Right ventricle myocardium inferior (tissue), 1 donor: ENCODE data around the gene PRKCZ. TPM values are rescaled to one million over a fixed set of nuclear protein-coding genes. Genes with fewer than 3 reads are reported as not detected.
"Not testable (repeated sequence)": the region's sequence is repeated elsewhere in the genome, so short reads cannot be mapped to it uniquely, and the experiment has no call there.

ENCODE experiments used
- ATAC-seq: fragments of 200-7000 bp; cut with Tn5 transposase; one replicate; pipeline ENCODE4 v1.9.1; 2020; ENCODE audit warnings: mild to moderate bottlenecking, moderate library complexity
- DNase-seq: peaks from one replicate; pipeline ENCODE4 v3.0.0; 2021; ENCODE audit errors: missing footprints
- intact Hi-C: fragments of 100-400 bp; cut with DNase I; formaldehyde crosslinking; loops from one replicate; pipeline ENCODE4 v1.11.0; 2022
- total RNA-seq: library from RNA; stranded (reverse); fragmentation: NEBNext Ultra II Directional; extraction: Animal tissue kit (Norgen Biotek cat#: 25700); gene quantifications from one replicate; pipeline ENCODE4 v1.2.1, GENCODE V29; 2021
- donor health status: DM: no; HTN: yes; CAD: no; lungs with severe emphysema.

The PRKCZ gene
- total RNA-seq, 1 donor from 2014 or later, result 16.4 TPM

- peak; percentile 53 for ATAC-seq
- intact Hi-C loops, DNase-seq: not testable (repeated sequence)
Observed at GRCh38 chr1:2094269-2095158, 44.3 kb downstream of the PRKCZ start.

- intact Hi-C loops, result no loop called here
- DNase-seq, result no peak
- ATAC-seq, result no peak
Observed at GRCh38 chr1:2095394-2095793, 45.2 kb downstream of the PRKCZ start.

GRCh38 chr1:2095981-2096736, 45.9 kb downstream of the PRKCZ start:
- no peak for DNase-seq
- intact Hi-C loops, result no loop called here
- ATAC-seq, result no peak

GRCh38 chr1:2097386-2098300, 47.4 kb downstream of the PRKCZ start:
- intact Hi-C loops, result no loop called here
- no peak for ATAC-seq
- no peak for DNase-seq

- DNase-seq, result peak; percentile 46
- intact Hi-C loops, result no loop called here
- peak; percentile 47 for ATAC-seq
Observed at GRCh38 chr1:2098301-2098698, 48.1 kb downstream of the PRKCZ start.

- intact Hi-C loops, result no loop called here
- ATAC-seq (no peak), DNase-seq (peak; percentile 22)
Observed at GRCh38 chr1:2098839-2099785, 48.9 kb downstream of the PRKCZ start.

- ATAC-seq, result no peak
- peak; percentile 30 for DNase-seq
- intact Hi-C loops, result no loop called here
Observed at GRCh38 chr1:2099886-2100779, 49.9 kb downstream of the PRKCZ start.

GRCh38 chr1:2100780-2101108, 50.5 kb downstream of the PRKCZ start:
- ATAC-seq, result no peak
- intact Hi-C loops, result no loop called here
- DNase-seq, result peak; percentile 16

GRCh38 chr1:2101531-2101930, 51.3 kb downstream of the PRKCZ start:
- intact Hi-C loops, result no loop called here
- no peak for ATAC-seq
- peak; percentile 2 for DNase-seq

- intact Hi-C loops, result no loop called here
- DNase-seq (no peak), ATAC-seq (no peak)
Observed at GRCh38 chr1:2101946-2102345, 51.7 kb downstream of the PRKCZ start.

GRCh38 chr1:2102753-2103152, 52.5 kb downstream of the PRKCZ start:
- intact Hi-C loops, result no loop called here
- ATAC-seq, result no peak
- DNase-seq, result peak; percentile 2

GRCh38 chr1:2103266-2103900, 53.2 kb downstream of the PRKCZ start:
- ATAC-seq (no peak), DNase-seq (peak; percentile 35)
- intact Hi-C loops, result no loop called here

- DNase-seq (peak; percentile 37), ATAC-seq (no peak)
- intact Hi-C loops, result no loop called here
Observed at GRCh38 chr1:2103901-2104590, 53.8 kb downstream of the PRKCZ start.

GRCh38 chr1:2104621-2105427, 54.6 kb downstream of the PRKCZ start:
- intact Hi-C loops, result no loop called here
- DNase-seq, result peak; percentile 58
- no peak for ATAC-seq

GRCh38 chr1:2105781-2106524, 55.7 kb downstream of the PRKCZ start:
- intact Hi-C loops, result no loop called here
- DNase-seq (peak; percentile 40), ATAC-seq (no peak)
